Measurements from ENCODE around the gene BAG2.

The BAG2 gene

GRCh38 chr6:57173886-57174510, 1.9 kb downstream of the BAG2 start:
- DNase-seq: no peak

- no peak for DNase-seq
Measured at GRCh38 chr6:57174511-57174907, 2.4 kb downstream of the BAG2 start.

- DNase-seq: no peak
Measured at GRCh38 chr6:57177545-57178265, 5.6 kb downstream of the BAG2 start.

GRCh38 chr6:57180596-57180995, 8.5 kb downstream of the BAG2 start:
- DNase-seq: no peak

GRCh38 chr6:57182017-57182432, 9.9 kb downstream of the BAG2 start:
- no peak for DNase-seq

GRCh38 chr6:57183336-57183735, 11.2 kb downstream of the BAG2 start:
- DNase-seq: no peak

- no peak for DNase-seq
Measured at GRCh38 chr6:57190140-57190539, 18.0 kb downstream of the BAG2 start.

- no peak for DNase-seq
Measured at GRCh38 chr6:57193177-57193576, 21.1 kb downstream of the BAG2 start.

- DNase-seq: no peak
Measured at GRCh38 chr6:57195457-57195856, 23.3 kb downstream of the BAG2 start.

GRCh38 chr6:57198926-57199636, 27.0 kb downstream of the BAG2 start:
- no peak for DNase-seq

GRCh38 chr6:57201718-57202117, 29.6 kb downstream of the BAG2 start:
- DNase-seq: no peak

GRCh38 chr6:57205550-57206328, 33.6 kb downstream of the BAG2 start:
- DNase-seq: no peak

- DNase-seq: no peak
Measured at GRCh38 chr6:57207141-57207540, 35.0 kb downstream of the BAG2 start.

GRCh38 chr6:57207872-57208271, 35.7 kb downstream of the BAG2 start:
- DNase-seq: no peak

GRCh38 chr6:57209030-57209429, 36.9 kb downstream of the BAG2 start:
- DNase-seq: no peak

GRCh38 chr6:57210060-57210459, 37.9 kb downstream of the BAG2 start:
- no peak for DNase-seq

- DNase-seq: no peak
Measured at GRCh38 chr6:57215260-57215659, 43.1 kb downstream of the BAG2 start.

GRCh38 chr6:57216235-57217101, 44.3 kb downstream of the BAG2 start:
- peak in 20 of 56 donors; percentile 0 to 46 (median 9) for DNase-seq

GRCh38 chr6:57217270-57217669, 45.1 kb downstream of the BAG2 start:
- DNase-seq: no peak

GRCh38 chr6:57220083-57220703, 48.1 kb downstream of the BAG2 start:
- no peak for DNase-seq
